Measurements from ENCODE around the gene CCL4.
"Not testable (repeated sequence)": the region's sequence is repeated elsewhere in the genome, so short reads cannot be mapped to it uniquely, and the experiment has no call there.

CCL4 gene

DNA sequence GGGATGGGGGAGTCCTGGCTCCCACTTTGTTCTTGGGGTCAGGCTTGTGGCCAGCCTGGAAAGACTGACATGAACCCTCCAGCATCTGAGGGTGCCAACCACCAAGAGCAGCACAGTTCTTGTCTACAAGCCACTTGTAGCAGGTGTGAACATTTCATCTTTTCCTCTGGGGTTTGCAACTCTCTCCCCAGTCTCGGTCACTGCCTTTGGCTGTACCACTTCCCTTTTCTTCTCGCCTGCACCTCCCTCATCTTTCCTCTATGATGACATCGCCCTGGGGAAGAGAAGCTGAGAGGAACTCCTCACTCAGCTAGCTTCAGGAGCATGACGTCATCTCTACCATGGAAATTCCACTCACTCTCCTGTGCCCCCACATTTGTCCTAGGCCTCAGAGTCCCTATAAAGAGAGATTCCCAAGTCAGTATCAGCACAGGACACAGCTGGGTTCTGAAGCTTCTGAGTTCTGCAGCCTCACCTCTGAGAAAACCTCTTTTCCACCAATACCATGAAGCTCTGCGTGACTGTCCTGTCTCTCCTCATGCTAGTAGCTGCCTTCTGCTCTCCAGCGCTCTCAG lies at the start of gene CCL4:
Gene CCL4 (plus strand): TSS at position 427 of the 575 bp plus-strand sequence. CDS start 79 bp downstream, at position 506.
- peak; percentile 43 for DNase-seq

DNA sequence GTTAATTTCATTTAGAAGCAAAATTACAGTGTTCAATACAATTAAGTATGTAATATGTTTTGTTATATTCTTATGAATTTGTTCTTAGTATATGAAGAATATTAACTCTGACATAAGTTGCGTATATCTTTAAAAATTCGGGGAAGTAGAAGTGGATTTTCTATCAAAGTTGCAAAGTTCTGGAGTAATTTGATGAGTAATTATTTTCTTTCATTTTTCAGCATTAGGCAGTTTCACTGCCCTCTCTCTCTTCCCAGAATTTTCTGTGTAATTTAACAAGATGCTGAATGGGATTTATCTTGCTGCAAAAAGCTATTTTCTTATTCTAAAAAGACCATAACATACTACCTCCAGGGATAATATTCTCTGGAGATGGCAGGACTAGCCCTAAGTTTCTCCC lies 48.5 kb upstream of the CCL4 start:
- no peak for DNase-seq

DNA sequence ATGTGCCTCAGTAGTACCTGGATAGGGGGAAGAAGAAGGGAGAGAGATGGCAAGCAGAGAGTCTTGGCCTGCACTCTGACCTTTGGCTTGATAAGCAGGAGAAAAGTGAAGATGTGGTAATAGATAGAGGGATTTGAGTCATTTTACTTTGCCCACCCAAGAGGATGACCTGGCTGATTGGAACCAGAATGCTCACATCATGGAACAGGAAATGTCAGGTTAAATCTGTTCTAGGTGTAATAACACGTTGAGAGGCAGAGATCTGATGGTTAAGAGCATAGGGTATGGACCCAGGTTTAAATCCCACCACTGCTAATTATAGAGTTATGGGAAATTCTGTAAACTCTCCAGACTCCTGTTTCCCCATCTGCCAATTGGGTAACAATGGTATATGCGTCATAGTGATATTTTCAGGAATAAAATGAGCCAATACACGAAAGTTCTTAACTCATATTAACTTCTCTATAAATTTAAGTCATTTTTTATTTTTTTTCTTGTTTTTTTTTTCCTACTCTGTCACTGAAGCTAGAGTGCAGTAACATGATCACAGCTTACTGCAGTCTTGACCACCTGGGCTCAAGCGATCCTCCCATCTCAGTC lies 47.6 kb upstream of the CCL4 start:
- DNase-seq = no peak

- no peak for DNase-seq
Observed at GRCh38 chr17:36057911-36058310, 45.7 kb upstream of the CCL4 start.

- no peak for DNase-seq
Observed at GRCh38 chr17:36059406-36059805, 44.2 kb upstream of the CCL4 start.

DNA sequence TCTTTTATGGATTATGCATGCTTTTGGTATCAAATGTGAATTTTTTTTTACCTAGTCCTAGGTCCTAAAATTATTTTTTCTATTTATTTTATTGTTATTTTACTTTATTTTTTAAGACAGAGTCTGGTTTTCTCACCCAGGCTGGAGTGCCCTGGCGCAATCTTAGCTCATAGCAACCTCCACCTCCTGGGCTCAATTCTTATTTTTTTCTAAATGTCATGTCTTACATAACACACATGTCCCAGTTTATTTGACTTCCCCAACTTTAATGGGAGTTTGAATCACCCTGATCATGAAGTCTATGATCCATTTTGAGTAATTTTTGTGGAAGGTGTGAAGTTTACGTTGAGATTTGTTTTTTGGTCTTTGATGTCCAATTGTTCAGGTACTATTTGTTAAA lies 42.8 kb upstream of the CCL4 start:
- no peak for DNase-seq

- no peak for DNase-seq
Observed at GRCh38 chr17:36063786-36064541, 39.7 kb upstream of the CCL4 start, which contains the start of gene CCL18. Gene CCL18 (plus strand): TSS chr17:36064272. CDS start chr17:36064343, 71 bp downstream.

DNA sequence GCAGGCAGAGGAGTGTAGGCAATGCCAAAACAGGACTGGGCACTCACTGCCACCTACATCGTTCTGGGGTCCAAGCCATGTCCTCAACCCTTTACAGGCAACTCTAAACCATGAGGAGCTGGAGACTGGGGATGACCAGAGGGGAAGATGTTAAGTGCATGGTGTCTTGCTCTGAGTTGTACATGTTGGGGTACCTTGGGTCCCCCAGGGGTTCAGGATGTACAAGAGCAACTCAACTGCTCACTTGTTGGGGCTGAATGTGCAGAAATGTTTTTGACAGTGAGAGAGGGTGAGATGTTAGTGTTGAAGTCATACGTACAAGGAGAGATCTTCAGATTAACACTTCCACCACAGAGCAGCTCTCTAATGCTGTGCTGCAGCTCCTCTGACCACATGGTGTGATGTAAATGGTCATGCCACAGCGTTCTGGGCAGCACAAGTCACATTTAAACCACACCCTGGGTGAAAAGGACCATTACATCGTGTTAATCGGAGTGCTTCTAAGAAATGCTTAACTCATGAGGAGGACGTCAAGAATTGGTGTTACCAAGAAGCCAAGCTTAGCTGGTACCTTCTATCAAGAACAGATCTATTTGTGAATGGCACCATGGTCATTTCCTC lies 37.2 kb upstream of the CCL4 start:
- no peak for DNase-seq

DNA sequence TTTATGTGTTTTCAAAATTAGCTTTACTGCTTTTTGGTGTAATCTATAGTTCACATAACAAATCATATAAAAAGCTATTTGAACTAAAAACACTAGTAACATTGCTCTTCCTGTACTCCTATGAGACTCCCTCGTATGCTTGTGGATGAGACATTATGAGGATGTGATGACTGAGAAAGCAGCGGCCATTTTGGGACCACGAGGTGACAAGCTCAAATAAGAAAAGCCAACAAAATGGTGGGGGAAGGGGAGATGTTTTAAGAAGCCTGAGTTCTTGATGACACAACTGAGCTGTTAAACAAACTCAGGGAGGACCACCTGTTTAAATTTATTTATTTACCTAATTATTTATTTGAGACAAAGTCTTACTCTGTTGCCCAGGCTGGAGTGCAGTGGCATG lies 35.1 kb upstream of the CCL4 start:
- no peak for DNase-seq

DNA sequence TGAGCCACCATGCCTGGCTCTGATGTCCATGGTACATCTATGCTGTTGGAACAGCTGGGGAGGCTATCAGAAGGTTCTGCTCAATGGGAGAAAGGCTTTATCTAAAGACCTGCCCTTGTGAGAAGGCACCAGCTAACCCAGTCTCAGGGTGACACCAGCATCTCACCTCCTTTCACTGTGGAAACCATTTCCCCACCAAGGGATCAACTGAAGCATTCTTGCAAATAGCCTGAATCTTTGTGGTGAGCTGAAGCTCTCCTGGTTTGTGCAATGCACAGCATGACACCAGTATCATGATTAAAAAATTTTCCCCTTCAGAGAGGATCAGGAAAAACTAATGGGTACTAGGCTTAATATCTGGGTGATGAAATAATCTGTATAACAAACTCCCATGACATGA lies 34.5 kb upstream of the CCL4 start:
- no peak for DNase-seq

GRCh38 chr17:36070427-36070826 lies 33.2 kb upstream of the CCL4 start:
- DNase-seq = no peak

GRCh38 chr17:36071751-36072150 lies 31.9 kb upstream of the CCL4 start:
- no peak for DNase-seq

DNA sequence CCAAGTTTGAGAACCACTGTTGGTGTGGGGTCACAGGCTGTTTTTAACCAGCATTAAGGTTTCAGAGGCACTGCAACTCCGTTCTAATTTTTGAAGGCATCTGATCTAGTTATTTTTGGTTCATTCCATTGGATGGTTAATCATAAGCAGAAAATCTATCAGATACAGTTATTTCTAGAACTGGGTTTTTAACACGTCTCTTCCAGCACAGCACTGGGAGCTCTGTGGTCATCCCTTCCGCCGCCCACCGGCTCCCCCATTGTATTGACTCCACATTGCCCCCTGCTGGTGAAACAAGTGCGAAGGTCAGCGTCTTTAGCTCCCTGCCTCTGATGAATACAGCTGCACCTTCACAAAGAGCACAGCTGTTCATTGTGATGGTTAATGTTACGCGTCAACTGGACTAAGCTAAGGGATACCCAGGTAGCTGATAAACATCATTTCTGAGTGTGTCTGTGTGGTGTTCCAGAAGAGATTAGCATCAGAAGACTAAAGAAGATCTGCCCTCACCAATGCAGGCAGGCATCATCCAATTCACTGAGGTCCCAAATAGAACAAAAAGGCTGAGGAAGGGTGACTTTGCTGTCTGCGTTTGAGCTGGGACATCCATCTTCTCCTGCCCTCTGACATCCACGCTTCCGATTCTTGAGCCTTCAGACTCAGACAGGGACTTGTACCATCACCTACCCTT lies 31.1 kb upstream of the CCL4 start:
- no peak for DNase-seq

- DNase-seq = no peak
Observed at GRCh38 chr17:36074365-36074764, 29.3 kb upstream of the CCL4 start.

DNA sequence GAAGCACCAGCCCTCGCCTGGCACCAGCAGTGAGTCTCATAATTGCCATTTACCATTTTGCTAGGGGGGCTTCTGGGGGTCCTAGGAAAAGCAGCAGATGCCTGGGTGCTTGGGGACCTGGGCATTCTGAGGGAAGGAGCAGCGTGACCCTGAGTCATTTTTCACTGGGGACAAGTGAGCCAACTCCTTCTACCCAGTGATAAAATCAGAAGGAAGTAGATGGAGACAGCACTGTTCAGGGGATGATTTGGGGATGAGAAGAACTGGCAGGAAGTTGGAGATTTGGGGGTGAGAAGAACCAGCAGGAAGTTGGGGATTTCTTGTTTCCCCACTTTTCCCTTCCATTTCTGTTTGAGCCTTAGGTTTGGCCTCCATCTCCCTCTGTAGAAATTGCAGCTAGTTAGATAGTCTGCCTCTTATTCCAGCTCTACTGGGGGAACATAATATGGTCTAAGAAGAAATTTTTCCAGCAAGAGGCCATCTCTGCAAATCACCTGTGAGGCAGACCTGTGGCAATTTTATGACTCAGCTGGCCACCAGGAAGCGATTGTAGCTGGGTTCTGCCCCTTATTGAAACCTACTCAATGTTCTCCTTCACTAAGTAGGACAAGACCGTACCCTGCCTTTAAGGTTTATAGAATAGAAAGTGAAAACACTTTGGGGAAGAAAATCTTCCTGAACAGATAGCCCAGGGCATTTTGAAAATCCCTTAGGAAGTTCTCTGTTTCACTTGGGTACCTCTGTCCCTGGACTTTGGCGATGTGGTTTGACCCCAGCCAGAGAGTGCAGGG lies 21.8 kb upstream of the CCL4 start:
- DNase-seq = not testable (repeated sequence)

GRCh38 chr17:36082482-36083120 lies 21.0 kb upstream of the CCL4 start:
- peak; percentile 66 for DNase-seq

DNA sequence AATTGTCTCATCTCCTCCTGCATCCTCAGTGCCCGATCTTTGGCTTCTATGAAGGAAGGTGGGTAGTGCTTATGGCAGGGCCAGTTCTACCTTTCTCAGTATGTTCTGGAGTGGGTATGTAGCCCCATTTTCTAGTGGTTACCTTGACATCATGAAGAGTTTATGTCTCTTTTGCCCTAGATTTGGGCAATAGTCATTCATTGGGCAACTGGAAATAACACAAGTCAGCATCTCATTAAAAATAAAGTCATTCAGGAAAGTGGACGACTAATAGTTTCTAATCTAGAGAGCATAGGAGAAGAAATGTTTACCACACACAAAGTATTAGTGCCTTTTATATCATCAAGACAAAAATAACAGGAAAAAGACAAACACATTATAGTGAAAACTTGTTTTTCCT lies 19.9 kb upstream of the CCL4 start:
- not testable (repeated sequence) for DNase-seq

GRCh38 chr17:36085765-36086164 lies 17.9 kb upstream of the CCL4 start:
- DNase-seq = no peak

- no peak for DNase-seq
Observed at GRCh38 chr17:36086791-36087190, 16.8 kb upstream of the CCL4 start.

GRCh38 chr17:36087471-36087870 lies 16.2 kb upstream of the CCL4 start:
- not testable (repeated sequence) for DNase-seq

- not testable (repeated sequence) for DNase-seq
Observed at GRCh38 chr17:36087897-36088572, 15.6 kb upstream of the CCL4 start.
